Muscle layer of colon (tissue), 2 donors: ENCODE results near the gene ANKS1A.
"Not testable (repeated sequence)": the region's sequence is repeated elsewhere in the genome, so short reads cannot be mapped to it uniquely, and the experiment has no call there.

Experiments used
- H3K27ac ChIP-seq: one replicate; pipeline ENCODE4 v1.7.0; 2013; ENCODE audit warnings: low read depth, mild to moderate bottlenecking, low read length, moderate library complexity
- H3K27me3 ChIP-seq, 2 donors: one replicate each; pipeline ENCODE4 v1.7.0; 2013; ENCODE audit warnings: low read length in 2 of 2, mild to moderate bottlenecking in 2 of 2; ENCODE audit not compliant: insufficient read depth in 2 of 2, control insufficient read depth in 1 of 2
- H3K36me3 ChIP-seq: one replicate; pipeline ENCODE4 v1.7.0; 2013; ENCODE audit warnings: mild to moderate bottlenecking, low read length; ENCODE audit not compliant: insufficient read depth
- H3K4me1 ChIP-seq: one replicate; pipeline ENCODE4 v1.7.0; 2013; ENCODE audit warnings: mild to moderate bottlenecking, low read length; ENCODE audit not compliant: insufficient read depth
- H3K4me3 ChIP-seq, 2 donors: one replicate each; pipeline ENCODE4 v1.7.0; 2013; ENCODE audit warnings: low read length in 2 of 2, low read depth in 1 of 2, mild to moderate bottlenecking in 1 of 2, moderate library complexity in 1 of 2
- H3K9ac ChIP-seq: one replicate; pipeline ENCODE4 v1.7.0; 2013; ENCODE audit warnings: low read length
- H3K9me3 ChIP-seq: one replicate; pipeline ENCODE4 v1.7.0; 2013; ENCODE audit warnings: mild to moderate bottlenecking, low read length
- donor health status: abdominal sarcoma.
- donor health status: Adenocarcinoma of cecum.

Gene ANKS1A

DNA sequence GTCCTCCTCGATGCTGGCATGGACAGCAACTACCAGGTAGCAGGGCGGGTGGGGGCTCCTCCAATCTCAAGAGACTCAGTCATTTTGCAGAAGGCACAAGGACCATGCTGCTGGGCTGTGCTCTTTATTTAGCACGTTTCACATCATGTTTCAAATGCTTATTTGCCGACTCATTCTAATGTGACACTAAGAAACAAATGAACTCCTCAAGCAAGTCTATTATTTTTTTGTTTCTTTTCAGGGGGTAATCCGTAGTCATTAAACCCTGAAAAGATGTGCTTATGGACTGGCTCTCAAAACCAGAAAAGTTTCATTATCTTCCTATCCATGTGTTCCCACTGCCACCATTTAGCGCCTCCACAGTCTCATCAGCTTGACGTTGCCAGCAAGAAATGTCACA is 92.9 kb downstream of the ANKS1A start:
- H3K36me3 ChIP-seq, result peaks cover 44% of the 10 kb centered on the region
- H3K9me3 ChIP-seq, result no peaks in the 10 kb centered on the region
- no peak overlapping the region for H3K27ac ChIP-seq
- no peak overlapping the region for H3K4me3 ChIP-seq
- no peaks in the 10 kb centered on the region for H3K27me3 ChIP-seq
- peaks cover 8% of the 10 kb centered on the region for H3K4me1 ChIP-seq
- H3K9ac ChIP-seq, result no peak overlapping the region

DNA sequence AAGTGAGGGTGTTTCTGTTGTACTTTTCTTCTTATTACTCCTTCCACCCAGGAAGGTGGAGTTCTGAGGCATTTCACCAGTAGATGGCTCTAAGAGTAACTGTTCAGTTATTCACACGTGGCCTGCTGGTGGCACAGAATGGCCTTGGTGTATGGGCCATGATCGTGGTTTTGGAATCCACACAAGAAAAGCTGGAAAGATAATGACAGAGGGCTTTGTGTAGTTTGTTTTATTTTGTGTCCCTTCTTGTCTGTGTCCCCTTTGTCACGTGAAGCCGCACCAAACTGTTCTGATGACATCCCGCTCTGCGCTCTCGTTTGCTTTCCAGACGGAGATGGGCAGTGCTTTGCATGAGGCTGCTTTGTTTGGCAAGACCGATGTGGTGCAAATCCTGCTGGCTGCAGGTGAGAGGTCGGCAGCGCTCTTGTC is 93.4 kb downstream of the ANKS1A start:
- no peak overlapping the region for H3K9ac ChIP-seq
- peaks cover 44% of the 10 kb centered on the region for H3K36me3 ChIP-seq
- no peaks in the 10 kb centered on the region for H3K9me3 ChIP-seq
- peaks cover 13% of the 10 kb centered on the region for H3K4me1 ChIP-seq
- no peak overlapping the region for H3K27ac ChIP-seq
- H3K4me3 ChIP-seq, result no peak overlapping the region
- no peaks in the 10 kb centered on the region for H3K27me3 ChIP-seq

DNA sequence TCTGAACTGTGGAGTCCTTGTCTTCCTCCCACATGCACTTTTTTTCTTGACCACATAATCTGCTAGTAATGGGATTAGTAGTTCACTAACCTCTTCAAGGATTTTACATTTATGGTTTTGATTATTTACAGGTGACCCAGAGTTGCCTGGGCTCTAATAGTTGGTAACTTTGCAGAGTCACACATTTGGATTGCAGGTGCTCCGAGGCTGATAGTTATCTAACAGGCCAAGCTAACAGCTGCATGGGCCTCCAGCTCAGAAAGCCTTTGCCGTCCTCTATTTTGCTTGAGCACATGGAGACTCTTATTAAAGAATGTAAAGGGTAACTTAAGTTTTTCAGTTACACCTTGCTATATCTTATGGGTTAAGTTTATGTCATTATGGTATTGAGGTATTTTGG is 95.4 kb downstream of the ANKS1A start:
- Histone ChIP-seq H3K27ac (no peak overlapping the region), H3K9ac (no peak overlapping the region), H3K4me1 (peaks cover 16% of the 10 kb centered on the region), H3K4me3 (no peak overlapping the region), H3K27me3 (no peaks in the 10 kb centered on the region), H3K36me3 (peaks cover 44% of the 10 kb centered on the region), H3K9me3 (no peaks in the 10 kb centered on the region)

DNA sequence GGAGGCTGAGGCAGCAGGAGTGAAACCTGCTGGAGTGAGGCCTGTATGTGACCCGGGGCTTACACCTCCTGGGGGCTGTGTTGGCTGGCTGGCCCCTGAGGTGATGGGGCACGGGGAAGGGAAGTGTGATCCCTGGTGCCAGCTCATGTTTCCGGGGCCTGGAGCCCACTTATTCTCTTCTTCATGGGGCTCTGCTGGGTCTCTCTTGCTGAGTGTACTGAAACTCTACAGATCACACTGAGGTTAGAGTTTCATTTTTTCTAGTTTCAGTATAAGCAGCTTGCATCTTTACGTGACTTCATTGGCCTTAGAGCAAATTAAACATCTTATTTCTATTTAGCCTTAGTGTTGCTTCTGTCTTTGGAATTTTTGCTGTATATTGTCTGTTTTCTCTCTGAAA is 96.2 kb downstream of the ANKS1A start:
- Histone ChIP-seq H3K27me3 (no peaks in the 10 kb centered on the region), H3K4me3 (no peak overlapping the region), H3K36me3 (peaks cover 44% of the 10 kb centered on the region), H3K4me1 (peaks cover 16% of the 10 kb centered on the region), H3K9ac (no peak overlapping the region), H3K9me3 (no peaks in the 10 kb centered on the region), H3K27ac (no peak overlapping the region)

DNA sequence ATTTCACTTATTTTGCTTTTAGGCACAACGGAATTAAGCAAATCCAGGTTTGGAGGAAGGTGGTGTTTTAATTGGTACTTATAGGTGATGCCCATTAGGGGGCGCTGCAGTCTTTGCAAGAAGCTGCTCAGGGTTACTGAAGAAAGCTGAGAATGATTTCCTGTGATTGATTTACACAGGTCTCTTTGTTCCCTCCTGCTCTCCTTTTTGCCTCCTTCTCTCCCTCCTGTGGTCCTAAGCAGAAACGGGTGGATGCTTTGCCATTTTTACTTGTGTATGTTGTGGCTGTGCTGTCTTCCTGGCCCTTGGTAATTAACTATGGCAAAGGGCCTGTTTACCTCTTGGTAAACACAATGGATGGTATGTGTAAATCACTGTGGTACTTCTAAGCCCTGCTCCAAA is 97.8 kb downstream of the ANKS1A start:
- Histone ChIP-seq H3K9me3 (no peaks in the 10 kb centered on the region), H3K27ac (no peak overlapping the region), H3K4me3 (no peak overlapping the region), H3K36me3 (peaks cover 44% of the 10 kb centered on the region), H3K9ac (no peak overlapping the region), H3K4me1 (peaks cover 26% of the 10 kb centered on the region), H3K27me3 (no peaks in the 10 kb centered on the region)

DNA sequence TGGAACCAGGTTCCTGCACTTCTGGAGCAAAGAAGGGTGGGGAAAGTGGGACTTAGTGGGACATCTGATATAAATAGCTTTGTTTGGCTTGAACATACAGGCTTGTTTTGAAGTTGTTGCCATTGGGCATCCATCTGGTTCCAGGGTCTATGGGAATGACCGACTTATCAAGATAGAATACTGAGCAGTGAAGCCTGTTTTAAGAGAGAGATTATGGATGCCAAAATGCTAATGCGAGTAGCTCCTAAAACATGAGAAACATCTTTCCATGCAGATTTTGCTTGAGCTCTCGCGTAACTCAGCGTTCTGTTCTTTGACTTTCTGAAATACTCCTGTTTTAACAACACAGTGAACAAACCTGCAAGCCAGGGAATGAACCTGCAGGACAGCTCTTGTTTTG is 98.5 kb downstream of the ANKS1A start:
- Histone ChIP-seq H3K4me1 (peaks cover 26% of the 10 kb centered on the region), H3K9me3 (no peaks in the 10 kb centered on the region), H3K27ac (no peak overlapping the region), H3K27me3 (no peaks in the 10 kb centered on the region), H3K9ac (no peak overlapping the region), H3K36me3 (peaks cover 39% of the 10 kb centered on the region), H3K4me3 (no peak overlapping the region)

DNA sequence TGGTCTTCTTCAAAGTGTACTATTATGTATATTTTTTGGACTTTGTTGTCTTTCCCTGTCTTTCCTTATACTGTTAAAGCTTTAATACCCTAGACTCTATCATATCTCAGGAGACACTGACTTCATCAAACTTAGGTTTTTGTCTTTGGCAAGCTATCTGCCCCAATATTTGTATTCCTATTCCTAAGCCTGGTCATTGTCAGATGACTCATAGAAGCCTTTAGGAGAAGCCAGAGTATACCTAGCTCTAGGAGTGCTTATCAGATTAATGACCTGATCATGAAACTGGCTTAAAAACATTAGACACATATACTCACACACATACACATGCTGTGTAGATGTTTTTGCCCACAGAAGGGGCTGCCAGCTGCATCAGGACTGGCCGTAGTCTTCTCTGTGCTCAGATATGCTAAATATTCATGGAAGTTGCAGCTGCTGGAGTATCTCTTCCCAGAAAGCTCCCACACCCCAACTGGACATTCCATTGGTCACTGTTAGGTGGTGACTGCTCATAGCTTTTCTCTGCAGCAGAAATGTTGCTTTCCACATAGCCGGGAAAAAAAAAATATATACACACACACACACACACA is 102.0 kb downstream of the ANKS1A start:
- peaks cover 19% of the 10 kb centered on the region for H3K36me3 ChIP-seq
- H3K4me1 ChIP-seq, result peaks cover 26% of the 10 kb centered on the region
- no peaks in the 10 kb centered on the region for H3K27me3 ChIP-seq
- H3K4me3 ChIP-seq, result no peak overlapping the region
- no peak overlapping the region for H3K9ac ChIP-seq
- H3K9me3 ChIP-seq, result no peaks in the 10 kb centered on the region
- H3K27ac ChIP-seq, result no peak overlapping the region

DNA sequence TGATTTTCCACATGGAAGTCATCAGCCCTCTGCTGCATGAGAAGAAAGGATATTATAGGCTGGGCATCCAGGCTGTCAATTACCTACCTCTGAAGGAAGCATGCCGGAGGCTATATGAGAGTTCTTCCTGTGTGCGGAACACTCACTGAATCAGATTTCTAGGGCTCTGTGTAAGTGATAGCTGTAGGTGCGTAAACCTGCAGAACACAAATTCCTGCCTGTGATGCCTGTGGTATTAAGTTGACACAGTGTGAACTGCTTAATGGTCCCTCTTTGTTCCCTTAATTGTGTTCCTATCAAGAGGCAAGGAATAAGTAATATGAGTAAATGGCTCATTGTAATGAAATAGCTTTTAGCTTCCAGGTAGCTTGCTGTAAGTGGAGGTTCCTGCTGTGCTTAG is 103.3 kb downstream of the ANKS1A start:
- Histone ChIP-seq H3K9me3 (no peaks in the 10 kb centered on the region), H3K9ac (no peak overlapping the region), H3K27me3 (no peaks in the 10 kb centered on the region), H3K27ac (no peak overlapping the region), H3K4me3 (no peak overlapping the region), H3K36me3 (peaks cover 13% of the 10 kb centered on the region), H3K4me1 (peaks cover 13% of the 10 kb centered on the region)

DNA sequence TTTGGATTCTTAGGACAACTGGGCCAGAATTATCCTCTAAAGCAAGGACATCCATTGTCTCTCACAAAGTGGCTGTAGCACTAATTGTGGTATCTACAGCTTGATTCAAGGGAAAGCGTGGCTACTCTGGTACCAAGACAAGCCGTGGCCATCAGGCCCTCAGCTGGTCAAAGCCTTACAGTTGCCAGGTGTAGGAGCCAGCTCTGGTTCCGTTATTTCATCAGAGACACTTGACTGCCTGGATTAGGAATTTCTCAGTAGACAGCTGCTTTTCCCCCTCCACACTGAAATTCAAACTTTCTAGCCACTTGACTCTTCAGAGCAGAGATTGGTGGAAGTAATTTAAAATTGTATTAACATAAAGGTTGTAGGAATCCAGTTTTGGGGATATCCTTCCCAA is 104.2 kb downstream of the ANKS1A start:
- Histone ChIP-seq H3K9ac (no peak overlapping the region), H3K36me3 (peaks cover 13% of the 10 kb centered on the region)

DNA sequence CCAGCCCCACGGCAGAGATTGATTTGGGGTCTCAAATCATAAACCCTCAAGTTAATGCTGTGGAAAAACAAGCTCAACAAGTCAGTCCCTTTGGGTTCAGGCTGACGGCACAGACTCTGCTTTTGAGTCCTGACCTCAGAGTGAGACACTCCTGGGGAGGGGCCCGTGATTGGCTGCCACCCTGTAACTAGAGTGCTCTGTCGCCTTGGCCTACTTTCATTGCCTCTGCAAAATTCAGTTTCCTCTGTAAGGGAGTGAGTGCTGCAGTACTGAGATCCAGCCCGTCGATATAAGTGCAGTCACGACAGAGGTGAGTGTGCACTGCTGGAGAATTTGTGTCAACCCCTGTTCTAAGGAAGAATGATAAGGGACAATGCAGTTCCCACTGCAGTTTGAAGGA is 105.6 kb downstream of the ANKS1A start:
- Histone ChIP-seq H3K27me3 (no peaks in the 10 kb centered on the region), H3K36me3 (peaks cover 13% of the 10 kb centered on the region), H3K27ac (no peak overlapping the region), H3K4me1 (peaks cover 10% of the 10 kb centered on the region), H3K9ac (no peak overlapping the region), H3K4me3 (no peak overlapping the region), H3K9me3 (no peaks in the 10 kb centered on the region)

More for the DNA sequence above, 104.2 kb downstream of the ANKS1A start:
- Histone ChIP-seq H3K4me1 (peaks cover 10% of the 10 kb centered on the region), H3K27me3 (no peaks in the 10 kb centered on the region), H3K4me3 (no peak overlapping the region), H3K27ac (no peak overlapping the region), H3K9me3 (no peaks in the 10 kb centered on the region)

DNA sequence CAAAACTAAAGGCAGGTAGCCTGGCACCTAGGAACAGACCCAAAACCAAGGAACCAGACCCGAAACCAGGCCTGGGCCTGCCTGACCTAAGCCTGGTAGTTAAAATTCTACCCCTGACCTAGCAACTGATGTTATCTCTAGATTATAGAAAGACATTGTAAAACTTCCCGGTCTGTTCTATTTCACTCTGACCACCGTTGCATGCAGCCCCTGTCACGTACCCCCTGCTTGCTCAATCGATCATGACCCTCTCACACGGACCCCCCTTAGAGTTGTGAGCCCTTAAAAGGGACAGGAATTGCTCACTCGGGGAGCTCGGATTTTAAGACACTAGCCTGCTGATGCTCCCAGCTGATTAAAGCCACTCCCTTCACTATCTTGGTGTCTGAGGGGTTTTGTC is 109.4 kb downstream of the ANKS1A start:
- not testable (repeated sequence) for H3K4me3 ChIP-seq, H3K4me1 ChIP-seq, H3K9me3 ChIP-seq, H3K27me3 ChIP-seq, H3K9ac ChIP-seq, H3K27ac ChIP-seq
- H3K36me3 ChIP-seq, result peaks cover 13% of the 10 kb centered on the region

DNA sequence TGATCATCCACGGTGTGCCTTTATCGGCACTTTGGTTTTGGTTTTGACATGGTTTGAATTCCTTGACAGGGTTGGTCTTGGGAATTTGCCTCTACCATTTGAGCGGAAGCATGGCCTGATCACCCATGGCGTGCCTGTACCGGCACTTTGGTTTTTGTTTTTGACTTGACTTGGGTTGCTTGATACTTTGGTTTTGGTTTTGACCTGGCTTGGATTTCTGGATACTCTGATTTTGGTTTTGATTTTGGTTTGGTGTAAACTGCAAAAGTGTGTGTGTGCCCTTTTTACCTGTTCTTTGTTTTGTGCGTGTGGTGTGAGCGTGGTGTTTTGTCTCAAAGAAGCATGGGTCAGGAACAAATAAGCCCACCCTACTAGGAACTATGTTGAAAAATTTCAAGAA is 110.1 kb downstream of the ANKS1A start:
- not testable (repeated sequence) for H3K27me3 ChIP-seq, H3K4me1 ChIP-seq, H3K36me3 ChIP-seq, H3K27ac ChIP-seq, H3K9ac ChIP-seq, H3K4me3 ChIP-seq, H3K9me3 ChIP-seq
